DOHH2 (cell line): ENCODE results near the gene PLB1.

Experiments
- CTCF ChIP-seq: fragments of 200-600 bp; sonication (generic); IDR thresholded peaks from one replicate; pipeline ENCODE4 v1.5.1; 2014; ENCODE audit warnings: antibody characterized with exemption, mild to moderate bottlenecking, low read depth, low read length; ENCODE audit not compliant: poor library complexity, severe bottlenecking
- EZH2phosphoT487 ChIP-seq: fragments of 200-600 bp; sonication (generic); IDR thresholded peaks from 2 replicates; pipeline ENCODE4 v1.6.1; 2017; ENCODE audit warnings: borderline replicate concordance, mild to moderate bottlenecking, antibody characterized with exemption, low read length, moderate library complexity, mixed read lengths

GRCh38 chr2:28593160-28593755, 97.4 kb downstream of the PLB1 start:
- TF ChIP-seq CTCF: no peak
- no peak for TF ChIP-seq EZH2phosphoT487
